Thyroid gland (tissue), 4 donors: ENCODE data around the gene ANKRD36. TPM values are rescaled to one million over a fixed set of nuclear protein-coding genes. Genes with fewer than 3 reads are reported as not detected.
"Not testable (repeated sequence)": the region's sequence is repeated elsewhere in the genome, so short reads cannot be mapped to it uniquely, and the experiment has no call there.

ENCODE experiments used
- DNase-seq, 2 donors: peaks; one replicate each; pipeline ENCODE4 v3.0.0-alpha.2; 2019
- H3K27ac ChIP-seq, 3 donors: fragments of 200-600 bp; sonication (generic); 1 replicate in 2 of 3; 2 replicates in 1 of 3; pipeline ENCODE4 v1.5.1; 2016 to 2019; ENCODE audit warnings: mild to moderate bottlenecking in 1 of 3, moderate library complexity in 1 of 3
- H3K27me3 ChIP-seq: fragments of 200-600 bp; sonication (generic); one replicate; pipeline ENCODE4 v1.5.1; 2019
- H3K36me3 ChIP-seq, 2 donors: fragments of 200-600 bp; sonication (generic); one replicate each; pipeline ENCODE4 v1.5.1; 2016 to 2019
- H3K4me1 ChIP-seq, 2 donors: fragments of 200-600 bp; sonication (generic); one replicate each; pipeline ENCODE4 v1.5.1; 2017 to 2019
- H3K4me3 ChIP-seq, 3 donors: fragments of 200-600 bp; sonication (generic); replicated peaks in 1 of 3; 1 replicate in 2 of 3; 2 replicates in 1 of 3; pipeline ENCODE4 v1.5.1; 2016; ENCODE audit warnings: mild to moderate bottlenecking in 1 of 3
- H3K9me3 ChIP-seq: fragments of 200-600 bp; sonication (generic); one replicate; pipeline ENCODE4 v1.5.1; 2017
- CTCF ChIP-seq, 6 experiments: fragments of 200-600 bp in 3 of 6; fragments of 450-650 bp in 3 of 6; sonication (generic) in 3 of 6; IDR thresholded peaks; one replicate each; pipeline ENCODE4 v1.5.1; 2016 to 2019; ENCODE audit warnings: antibody characterized with exemption in 6 of 6, mild to moderate bottlenecking in 2 of 6, inconsistent platforms in 1 of 6, moderate library complexity in 1 of 6
- WGBS, 2 donors: methylation state at CpG; one replicate each; pipeline ENCODE4 v1.1.5; 2017; 5-methylcytosine and 5-hydroxymethylcytosine counted together
- intact Hi-C: fragments of 100-400 bp; cut with DNase I; formaldehyde crosslinking; loops from one replicate; pipeline ENCODE4 v1.15.1; 2023
- total RNA-seq, 4 donors: library from RNA; depleted of rRNA; stranded (reverse); fragments of >200 nt; gene quantifications; one replicate each; pipeline ENCODE4 v1.2.3, GENCODE V29; 2016

ANKRD36 gene
- total RNA-seq, 4 donors from 2014 or later: 27.4 to 36.3 (median 31.7) TPM

GRCh38 chr2:97112320-97113049 is 468 bp upstream of the ANKRD36 start:
- H3K4me3 ChIP-seq: peak overlapping the region; percentile 48 to 78 (median 51)
- H3K36me3 ChIP-seq, intact Hi-C loops, H3K4me1 ChIP-seq, H3K27me3 ChIP-seq, H3K9me3 ChIP-seq: not testable (repeated sequence)
- H3K27ac ChIP-seq: peak overlapping the region; percentile 81 to 92 (median 92)
- peak; percentile 80 to 100 (median 98) for TF ChIP-seq CTCF (IDR thresholded peaks at IDR 0.05)
- 0% methylated on average over 14 of the region's 44 CpGs for WGBS, 2 donors
- DNase-seq: peak; percentile 67 to 75

- intact Hi-C loops, H3K9me3 ChIP-seq, DNase-seq, H3K27me3 ChIP-seq, H3K36me3 ChIP-seq, H3K4me1 ChIP-seq: not testable (repeated sequence)
- WGBS, 2 donors: 0 to 2% methylated on average over 5 to 7 of the region's 18 CpGs
- H3K27ac ChIP-seq: peak overlapping the region; percentile 81 to 92 (median 92)
- H3K4me3 ChIP-seq: peak overlapping the region in 2 of 3 donors; percentile 69 to 78
Observed at GRCh38 chr2:97113882-97114255, 916 bp downstream of the ANKRD36 start.

GRCh38 chr2:97129090-97129489 is 16.1 kb downstream of the ANKRD36 start:
- intact Hi-C loops, H3K4me1 ChIP-seq, H3K27me3 ChIP-seq, H3K36me3 ChIP-seq, H3K9me3 ChIP-seq, H3K4me3 ChIP-seq, DNase-seq, H3K27ac ChIP-seq: not testable (repeated sequence)
- 96 to 97% methylated on average over 2 of the region's 2 CpGs for WGBS, 2 donors

GRCh38 chr2:97144016-97144415 is 31.1 kb downstream of the ANKRD36 start:
- H3K27me3 ChIP-seq, intact Hi-C loops, H3K4me1 ChIP-seq, H3K36me3 ChIP-seq, H3K9me3 ChIP-seq, DNase-seq, H3K27ac ChIP-seq, H3K4me3 ChIP-seq: not testable (repeated sequence)
- 72% methylated on average over 3 of the region's 3 CpGs for WGBS, 2 donors

- 73 to 81% methylated on average over 1 to 3 of the region's 3 CpGs for WGBS, 2 donors
- intact Hi-C loops, H3K4me1 ChIP-seq, H3K4me3 ChIP-seq, H3K27me3 ChIP-seq, H3K27ac ChIP-seq, H3K9me3 ChIP-seq, H3K36me3 ChIP-seq, DNase-seq: not testable (repeated sequence)
Observed at GRCh38 chr2:97166548-97166947, 53.6 kb downstream of the ANKRD36 start.

- H3K36me3 ChIP-seq, intact Hi-C loops, H3K4me1 ChIP-seq, H3K27ac ChIP-seq, H3K27me3 ChIP-seq, DNase-seq, H3K4me3 ChIP-seq, H3K9me3 ChIP-seq: not testable (repeated sequence)
- 75 to 78% methylated on average over 4 of the region's 4 CpGs for WGBS, 2 donors
Observed at GRCh38 chr2:97167938-97168337, 55.0 kb downstream of the ANKRD36 start.

GRCh38 chr2:97168583-97168982 is 55.6 kb downstream of the ANKRD36 start:
- H3K36me3 ChIP-seq, DNase-seq, intact Hi-C loops, H3K4me1 ChIP-seq, H3K4me3 ChIP-seq, H3K27me3 ChIP-seq, H3K27ac ChIP-seq, H3K9me3 ChIP-seq: not testable (repeated sequence)
- 67 to 76% methylated on average over 2 of the region's 2 CpGs for WGBS, 2 donors

- H3K27ac ChIP-seq, DNase-seq, H3K4me3 ChIP-seq, H3K9me3 ChIP-seq, H3K36me3 ChIP-seq, H3K27me3 ChIP-seq, intact Hi-C loops, H3K4me1 ChIP-seq: not testable (repeated sequence)
- 81 to 85% methylated on average over 1 of the region's 1 CpG for WGBS, 2 donors
Observed at GRCh38 chr2:97180391-97180790, 67.4 kb downstream of the ANKRD36 start.

- H3K27ac ChIP-seq, H3K27me3 ChIP-seq, intact Hi-C loops, H3K4me3 ChIP-seq, H3K9me3 ChIP-seq, H3K4me1 ChIP-seq, DNase-seq: not testable (repeated sequence)
- peaks cover 0 to 12% of the 10 kb centered on the region in 2 donors for H3K36me3 ChIP-seq
- 67 to 86% methylated on average over 1 of the region's 1 CpG for WGBS, 2 donors
Observed at GRCh38 chr2:97195349-97195748, 82.4 kb downstream of the ANKRD36 start.

GRCh38 chr2:97197251-97197650 is 84.3 kb downstream of the ANKRD36 start:
- H3K27me3 ChIP-seq, H3K4me1 ChIP-seq, intact Hi-C loops, DNase-seq, H3K9me3 ChIP-seq, H3K27ac ChIP-seq, H3K4me3 ChIP-seq: not testable (repeated sequence)
- 95 to 99% methylated on average over 1 of the region's 1 CpG for WGBS, 2 donors
- peaks cover 0 to 12% of the 10 kb centered on the region in 2 donors for H3K36me3 ChIP-seq

- intact Hi-C loops, DNase-seq, H3K4me1 ChIP-seq, H3K9me3 ChIP-seq, H3K27ac ChIP-seq, H3K27me3 ChIP-seq, H3K4me3 ChIP-seq: not testable (repeated sequence)
- WGBS, 2 donors: 78 to 80% methylated on average over 2 of the region's 2 CpGs
- peaks cover 0 to 12% of the 10 kb centered on the region in 2 donors for H3K36me3 ChIP-seq
Observed at GRCh38 chr2:97200887-97201286, 87.9 kb downstream of the ANKRD36 start.

GRCh38 chr2:97202643-97203250 is 89.8 kb downstream of the ANKRD36 start:
- WGBS, 2 donors: 83 to 86% methylated on average over 5 of the region's 5 CpGs
- H3K9me3 ChIP-seq, H3K4me3 ChIP-seq, H3K4me1 ChIP-seq, DNase-seq, H3K27me3 ChIP-seq, H3K27ac ChIP-seq, intact Hi-C loops, H3K36me3 ChIP-seq: not testable (repeated sequence)
